ENCODE data around the gene MBLAC1. TPM values are rescaled to one million over a fixed set of nuclear protein-coding genes. Genes with fewer than 3 reads are reported as not detected.

MBLAC1 gene
- total and polyA plus RNA-seq, 8 donors: 1.1 to 3.7 (median 1.9) TPM

- no peak for ATAC-seq
- intact Hi-C loops (cut with DNase I): no loop called here
- Histone ChIP-seq H3K4me1 (peaks cover 0 to 3% (median 0%) of the 10 kb centered on the region in 3 donors), H3K36me3 (no peaks in the 10 kb centered on the region), H3K9me3 (no peaks in the 10 kb centered on the region), H3K27ac (no peak overlapping the region), H3K27me3 (no peaks in the 10 kb centered on the region), H3K4me3 (no peak overlapping the region)
- no peak for TF ChIP-seq CTCF (IDR thresholded peaks at IDR 0.05)
- WGBS, 2 donors: 69 to 76% methylated on average over 11 of the region's 11 CpGs
- no peak for FAIRE-seq
- DNase-seq: no peak
Observed at GRCh38 chr7:100173806-100174495, 47.2 kb downstream of the MBLAC1 start.

DNA sequence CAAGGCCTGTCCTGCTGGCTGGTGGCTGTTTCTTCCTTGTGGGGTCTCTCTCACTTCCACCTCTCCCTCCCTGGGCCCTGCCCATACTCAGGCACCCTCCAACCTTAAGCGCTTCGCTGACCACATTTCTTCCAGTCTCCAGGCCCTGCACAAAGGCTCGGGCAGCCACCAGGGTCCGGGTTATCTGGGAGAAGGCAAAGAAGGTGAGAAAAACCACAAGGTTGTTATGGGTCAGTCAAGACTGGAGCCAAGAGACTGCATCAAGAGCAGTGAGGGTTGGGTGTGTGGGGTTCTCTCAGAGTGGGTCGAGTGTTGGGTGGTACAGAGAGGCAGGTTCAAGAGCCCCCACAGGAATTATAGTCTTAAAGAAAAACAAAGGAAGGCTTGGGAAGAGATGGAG is 47.8 kb downstream of the MBLAC1 start:
- DNase-seq (no peak), ATAC-seq (no peak), FAIRE-seq (no peak)
- Histone ChIP-seq H3K36me3 (no peaks in the 10 kb centered on the region), H3K27ac (no peak overlapping the region), H3K9me3 (no peaks in the 10 kb centered on the region), H3K27me3 (no peaks in the 10 kb centered on the region), H3K4me1 (peaks cover 0 to 3% (median 0%) of the 10 kb centered on the region in 3 donors), H3K4me3 (no peak overlapping the region)
- intact Hi-C loops (cut with DNase I): no loop called here
- 76 to 85% methylated on average over 5 of the region's 5 CpGs for WGBS, 2 donors
- no peak for TF ChIP-seq CTCF (IDR thresholded peaks at IDR 0.05)

- Histone ChIP-seq H3K36me3 (no peaks in the 10 kb centered on the region), H3K9me3 (no peaks in the 10 kb centered on the region), H3K27me3 (no peaks in the 10 kb centered on the region), H3K27ac (no peak overlapping the region), H3K4me3 (no peak overlapping the region), H3K4me1 (peaks cover 0 to 3% (median 0%) of the 10 kb centered on the region in 3 donors)
- intact Hi-C loops (cut with DNase I): no loop called here
- DNase-seq (no peak), FAIRE-seq (no peak), ATAC-seq (no peak)
- no peak for TF ChIP-seq CTCF (IDR thresholded peaks at IDR 0.05)
- 89 to 93% methylated on average over 14 of the region's 14 CpGs for WGBS, 2 donors
Observed at GRCh38 chr7:100175296-100175935, 48.6 kb downstream of the MBLAC1 start.

DNA sequence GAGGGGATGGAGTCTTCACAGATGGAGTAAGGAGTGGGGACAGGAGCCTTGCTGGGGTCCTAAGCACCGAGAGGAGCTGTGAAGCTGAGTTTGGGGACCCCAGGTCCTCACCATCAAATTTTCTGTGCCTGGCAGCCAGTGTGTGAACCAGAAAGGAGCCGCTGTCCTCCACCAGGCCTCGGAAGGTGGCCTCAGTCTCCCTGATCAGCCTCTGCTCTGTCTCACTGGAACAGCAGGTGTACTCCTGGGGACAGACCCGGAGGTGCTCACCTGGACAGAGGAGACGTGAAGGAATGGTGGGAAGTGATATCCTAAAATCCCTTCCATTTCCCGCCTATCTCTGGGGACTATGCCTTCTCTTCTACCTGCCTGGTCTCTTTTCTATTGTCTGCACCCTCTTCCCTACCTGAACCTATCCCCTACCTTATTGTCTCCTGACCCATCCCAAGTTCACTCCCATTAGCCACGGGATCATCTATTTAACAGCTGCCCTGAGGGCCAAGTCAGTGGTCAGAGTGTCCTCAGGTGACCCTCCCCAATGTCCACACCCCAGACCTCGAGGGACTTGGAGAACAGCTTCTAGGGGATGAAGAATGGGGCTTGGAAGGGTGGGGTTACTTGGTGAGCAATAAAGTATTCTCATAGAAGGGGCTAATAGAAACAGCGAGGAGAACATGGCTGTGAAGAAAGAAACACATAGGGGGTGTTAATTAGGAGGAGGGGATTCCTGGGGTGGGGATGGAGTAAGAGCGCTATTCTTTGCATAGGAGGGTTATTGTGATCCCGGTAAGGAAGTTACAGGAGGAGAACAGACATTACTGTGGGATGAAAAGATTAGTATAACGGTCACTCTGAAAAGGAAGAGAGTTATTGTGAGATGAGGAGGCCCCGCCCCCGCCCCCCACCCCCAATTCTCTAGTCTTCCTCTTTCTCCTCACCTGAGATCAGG is 49.6 kb downstream of the MBLAC1 start:
- Histone ChIP-seq H3K9me3 (no peaks in the 10 kb centered on the region), H3K27me3 (no peaks in the 10 kb centered on the region), H3K27ac (no peak overlapping the region), H3K4me1 (peaks cover 0 to 3% (median 0%) of the 10 kb centered on the region in 3 donors), H3K36me3 (no peaks in the 10 kb centered on the region), H3K4me3 (peak overlapping the region in 2 of 4 donors; percentile 19 to 59)
- DNase-seq (peak in 1 of 6 donors; percentile 47), FAIRE-seq (no peak), ATAC-seq (no peak)
- TF ChIP-seq CTCF (IDR thresholded peaks at IDR 0.05): no peak
- WGBS, 2 donors: 49 to 54% methylated on average over 14 of the region's 14 CpGs
- intact Hi-C loops (cut with DNase I): no loop called here
